Mucosa of stomach (tissue), 1 donor: ENCODE data around the gene USP9Y.

ENCODE experiments used
- H3K27me3 ChIP-seq: one replicate; pipeline ENCODE4 v1.7.0; 2013; ENCODE audit warnings: mild to moderate bottlenecking, low read length; ENCODE audit not compliant: control insufficient read depth, insufficient read depth
- H3K36me3 ChIP-seq: one replicate; pipeline ENCODE4 v1.7.0; 2013; ENCODE audit warnings: low read length; ENCODE audit not compliant: control insufficient read depth, insufficient read depth
- H3K4me1 ChIP-seq: one replicate; pipeline ENCODE4 v1.7.0; 2013; ENCODE audit warnings: mild to moderate bottlenecking, low read length; ENCODE audit not compliant: control insufficient read depth, insufficient read depth
- H3K4me3 ChIP-seq: one replicate; pipeline ENCODE4 v1.7.0; 2013; ENCODE audit warnings: low read length
- H3K9ac ChIP-seq: one replicate; pipeline ENCODE4 v1.7.0; 2013; ENCODE audit warnings: mild to moderate bottlenecking, low read length, moderate library complexity
- H3K9me3 ChIP-seq: one replicate; pipeline ENCODE4 v1.7.0; 2013; ENCODE audit warnings: mild to moderate bottlenecking, low read length, moderate library complexity; ENCODE audit not compliant: control insufficient read depth
- donor health status: Pancreatic carcinoma.

USP9Y gene

GRCh38 chrY:12715376-12715775 lies 14.3 kb downstream of the USP9Y start:
- no peaks in the 10 kb centered on the region for H3K27me3 ChIP-seq
- H3K4me1 ChIP-seq = no peaks in the 10 kb centered on the region
- H3K9me3 ChIP-seq = no peaks in the 10 kb centered on the region
- H3K9ac ChIP-seq = no peak overlapping the region
- no peaks in the 10 kb centered on the region for H3K36me3 ChIP-seq
- H3K4me3 ChIP-seq = no peak overlapping the region

- Histone ChIP-seq H3K27me3 (no peaks in the 10 kb centered on the region), H3K9me3 (no peaks in the 10 kb centered on the region), H3K4me1 (no peaks in the 10 kb centered on the region), H3K9ac (no peak overlapping the region), H3K4me3 (no peak overlapping the region), H3K36me3 (no peaks in the 10 kb centered on the region)
Measured at GRCh38 chrY:12729746-12730145, 28.7 kb downstream of the USP9Y start.

- H3K9me3 ChIP-seq = no peaks in the 10 kb centered on the region
- H3K4me1 ChIP-seq = no peaks in the 10 kb centered on the region
- H3K9ac ChIP-seq = no peak overlapping the region
- no peaks in the 10 kb centered on the region for H3K27me3 ChIP-seq
- no peaks in the 10 kb centered on the region for H3K36me3 ChIP-seq
- H3K4me3 ChIP-seq = no peak overlapping the region
Measured at GRCh38 chrY:12733625-12734024, 32.6 kb downstream of the USP9Y start.

- no peaks in the 10 kb centered on the region for H3K9me3 ChIP-seq
- H3K4me1 ChIP-seq = no peaks in the 10 kb centered on the region
- no peak overlapping the region for H3K9ac ChIP-seq
- H3K36me3 ChIP-seq = no peaks in the 10 kb centered on the region
- no peak overlapping the region for H3K4me3 ChIP-seq
- no peaks in the 10 kb centered on the region for H3K27me3 ChIP-seq
Measured at GRCh38 chrY:12734051-12734450, 33.0 kb downstream of the USP9Y start.

- H3K9me3 ChIP-seq = no peaks in the 10 kb centered on the region
- H3K4me1 ChIP-seq = no peaks in the 10 kb centered on the region
- no peaks in the 10 kb centered on the region for H3K27me3 ChIP-seq
- H3K4me3 ChIP-seq = no peak overlapping the region
- no peak overlapping the region for H3K9ac ChIP-seq
- H3K36me3 ChIP-seq = no peaks in the 10 kb centered on the region
Measured at GRCh38 chrY:12741414-12741813, 40.4 kb downstream of the USP9Y start.

GRCh38 chrY:12742725-12743124 lies 41.7 kb downstream of the USP9Y start:
- no peaks in the 10 kb centered on the region for H3K4me1 ChIP-seq
- no peak overlapping the region for H3K4me3 ChIP-seq
- no peak overlapping the region for H3K9ac ChIP-seq
- no peaks in the 10 kb centered on the region for H3K27me3 ChIP-seq
- no peaks in the 10 kb centered on the region for H3K9me3 ChIP-seq
- H3K36me3 ChIP-seq = no peaks in the 10 kb centered on the region

- H3K36me3 ChIP-seq = no peaks in the 10 kb centered on the region
- no peaks in the 10 kb centered on the region for H3K27me3 ChIP-seq
- no peaks in the 10 kb centered on the region for H3K4me1 ChIP-seq
- H3K9me3 ChIP-seq = no peaks in the 10 kb centered on the region
- H3K4me3 ChIP-seq = no peak overlapping the region
- no peak overlapping the region for H3K9ac ChIP-seq
Measured at GRCh38 chrY:12744091-12744490, 43.1 kb downstream of the USP9Y start.

- Histone ChIP-seq H3K4me3 (no peak overlapping the region), H3K9me3 (no peaks in the 10 kb centered on the region), H3K36me3 (no peaks in the 10 kb centered on the region), H3K27me3 (no peaks in the 10 kb centered on the region), H3K4me1 (no peaks in the 10 kb centered on the region), H3K9ac (no peak overlapping the region)
Measured at GRCh38 chrY:12749293-12749692, 48.3 kb downstream of the USP9Y start.

GRCh38 chrY:12752856-12753255 lies 51.8 kb downstream of the USP9Y start:
- H3K4me3 ChIP-seq = no peak overlapping the region
- H3K27me3 ChIP-seq = no peaks in the 10 kb centered on the region
- no peaks in the 10 kb centered on the region for H3K9me3 ChIP-seq
- H3K4me1 ChIP-seq = no peaks in the 10 kb centered on the region
- no peak overlapping the region for H3K9ac ChIP-seq
- no peaks in the 10 kb centered on the region for H3K36me3 ChIP-seq

- no peak overlapping the region for H3K4me3 ChIP-seq
- no peak overlapping the region for H3K9ac ChIP-seq
- no peaks in the 10 kb centered on the region for H3K36me3 ChIP-seq
- no peaks in the 10 kb centered on the region for H3K27me3 ChIP-seq
- H3K4me1 ChIP-seq = no peaks in the 10 kb centered on the region
- no peaks in the 10 kb centered on the region for H3K9me3 ChIP-seq
Measured at GRCh38 chrY:12756021-12756420, 55.0 kb downstream of the USP9Y start.

- no peak overlapping the region for H3K9ac ChIP-seq
- no peaks in the 10 kb centered on the region for H3K27me3 ChIP-seq
- no peaks in the 10 kb centered on the region for H3K36me3 ChIP-seq
- no peaks in the 10 kb centered on the region for H3K9me3 ChIP-seq
- H3K4me3 ChIP-seq = no peak overlapping the region
- H3K4me1 ChIP-seq = no peaks in the 10 kb centered on the region
Measured at GRCh38 chrY:12765976-12766375, 64.9 kb downstream of the USP9Y start.

GRCh38 chrY:12784521-12784920 lies 83.5 kb downstream of the USP9Y start:
- Histone ChIP-seq H3K9me3 (no peaks in the 10 kb centered on the region), H3K4me3 (no peak overlapping the region), H3K9ac (no peak overlapping the region), H3K4me1 (no peaks in the 10 kb centered on the region), H3K36me3 (no peaks in the 10 kb centered on the region), H3K27me3 (no peaks in the 10 kb centered on the region)

- Histone ChIP-seq H3K9me3 (no peaks in the 10 kb centered on the region), H3K36me3 (no peaks in the 10 kb centered on the region), H3K4me3 (no peak overlapping the region), H3K27me3 (no peaks in the 10 kb centered on the region), H3K4me1 (no peaks in the 10 kb centered on the region), H3K9ac (no peak overlapping the region)
Measured at GRCh38 chrY:12793999-12794398, 93.0 kb downstream of the USP9Y start.
